ENCODE results near the gene CASKIN2.

Gene CASKIN2

DNA sequence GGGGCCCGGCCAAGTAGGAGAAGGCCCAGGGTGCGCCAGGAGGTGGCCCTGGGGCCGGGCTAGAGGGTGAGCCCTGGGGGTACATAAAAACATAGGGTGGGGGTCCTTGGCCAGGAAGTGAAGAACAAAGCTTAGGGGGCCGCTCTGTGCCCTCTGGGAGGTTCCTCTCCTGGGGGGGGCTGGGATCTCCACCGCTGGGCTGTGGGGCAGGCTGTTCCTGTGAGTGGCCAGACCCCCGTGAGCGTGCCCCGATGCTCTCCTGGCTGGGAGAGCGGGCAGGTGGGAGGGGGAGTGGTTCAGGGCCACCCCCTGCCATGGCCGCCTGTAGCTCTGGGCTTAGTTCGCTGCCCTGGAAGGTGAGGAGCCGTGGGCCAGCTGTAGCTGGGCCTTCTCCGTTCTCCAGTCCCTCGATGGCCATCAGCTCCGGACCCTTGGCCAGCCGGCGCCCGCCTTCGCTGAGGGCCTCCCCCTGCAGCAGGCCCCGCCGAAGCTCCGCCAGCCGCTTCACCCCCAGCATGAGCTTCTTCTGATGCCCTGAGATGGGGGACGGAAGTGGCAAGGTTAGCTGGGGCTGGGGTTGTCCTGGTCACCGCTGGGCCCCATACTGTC, 12.5 kb downstream of the CASKIN2 start:
- no peak for DNase-seq
- TF ChIP-seq POLR2A (IDR thresholded peaks at IDR 0.05; ENCODE audit: low read length) (no peak), GATA1 (IDR thresholded peaks at IDR 0.05; ENCODE audit: low read depth, low read length) (no peak)

DNA sequence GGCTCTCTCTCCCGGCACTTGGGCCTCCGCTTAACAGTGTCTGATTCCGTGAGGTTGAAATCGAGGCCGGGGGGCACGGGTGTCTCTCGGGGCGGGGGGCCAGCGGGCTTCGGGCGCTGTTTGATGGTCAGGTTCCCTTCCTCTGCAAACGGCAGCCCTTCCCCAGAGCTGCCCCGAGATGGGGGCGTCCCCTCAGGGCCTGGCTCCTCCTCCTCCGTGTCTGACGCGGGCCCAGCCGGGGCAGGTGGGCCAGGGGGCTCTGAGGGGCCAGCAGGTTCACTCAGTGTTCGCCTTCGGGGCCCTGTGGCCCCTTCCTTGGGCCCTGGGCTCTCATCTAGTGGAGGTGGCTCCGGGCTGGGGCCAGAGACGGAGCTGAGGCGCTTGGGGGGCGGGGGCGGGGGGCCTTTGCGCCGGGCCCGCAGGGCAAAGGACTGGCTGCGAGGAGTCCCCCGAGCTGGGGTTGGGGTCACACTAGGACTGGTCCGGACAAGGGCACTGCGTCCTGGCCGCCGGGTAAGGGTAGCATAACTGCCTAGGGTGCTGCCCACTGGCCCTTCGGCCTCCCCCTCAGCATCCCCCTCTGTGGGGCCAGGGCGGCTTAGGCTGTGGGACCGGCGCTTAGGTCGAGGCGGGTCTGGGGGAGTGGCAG, 13.1 kb downstream of the CASKIN2 start:
- no peak for DNase-seq
- TF ChIP-seq POLR2A (IDR thresholded peaks at IDR 0.05; ENCODE audit: low read length) (no peak), GATA1 (IDR thresholded peaks at IDR 0.05; ENCODE audit: low read depth, low read length) (no peak)

DNA sequence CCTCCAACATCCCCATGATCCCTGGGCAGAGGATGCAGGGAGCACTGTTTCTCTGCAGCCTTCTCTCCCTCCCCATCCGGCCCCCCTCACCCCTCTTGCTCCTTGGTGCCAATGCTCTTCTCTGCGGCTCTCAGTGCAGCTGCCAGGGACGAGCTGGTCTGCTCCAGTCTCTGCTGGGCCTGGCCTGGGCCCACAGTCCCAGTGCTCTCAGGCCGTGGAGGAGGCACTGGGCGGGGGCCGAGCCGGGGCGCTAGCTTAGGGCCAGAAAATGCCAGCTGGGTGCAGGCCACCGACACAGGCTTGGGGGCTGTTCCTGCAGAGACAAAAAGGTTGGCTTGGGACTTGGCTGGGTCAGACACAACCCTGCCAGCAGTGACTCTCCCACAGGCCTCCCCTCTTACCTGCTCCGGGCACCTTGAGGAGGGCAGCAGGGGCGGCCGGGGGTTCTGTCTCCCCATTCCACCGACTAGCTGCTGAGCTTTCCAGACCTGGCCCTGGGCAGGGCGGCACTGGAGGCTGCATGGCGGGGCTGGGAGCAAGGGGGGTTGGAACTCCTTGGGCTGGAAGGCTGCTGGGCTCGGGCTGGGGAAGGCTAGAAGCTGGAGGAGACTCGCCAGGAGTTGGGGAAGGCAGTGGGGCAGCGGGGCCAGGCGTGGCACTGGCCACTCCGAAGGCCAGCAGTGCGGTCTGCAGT, 13.8 kb downstream of the CASKIN2 start:
- TF ChIP-seq POLR2A (IDR thresholded peaks at IDR 0.05; ENCODE audit: low read length), result no peak
- TF ChIP-seq GATA1 (IDR thresholded peaks at IDR 0.05; ENCODE audit: low read depth, low read length), result no peak
- no peak for DNase-seq

DNA sequence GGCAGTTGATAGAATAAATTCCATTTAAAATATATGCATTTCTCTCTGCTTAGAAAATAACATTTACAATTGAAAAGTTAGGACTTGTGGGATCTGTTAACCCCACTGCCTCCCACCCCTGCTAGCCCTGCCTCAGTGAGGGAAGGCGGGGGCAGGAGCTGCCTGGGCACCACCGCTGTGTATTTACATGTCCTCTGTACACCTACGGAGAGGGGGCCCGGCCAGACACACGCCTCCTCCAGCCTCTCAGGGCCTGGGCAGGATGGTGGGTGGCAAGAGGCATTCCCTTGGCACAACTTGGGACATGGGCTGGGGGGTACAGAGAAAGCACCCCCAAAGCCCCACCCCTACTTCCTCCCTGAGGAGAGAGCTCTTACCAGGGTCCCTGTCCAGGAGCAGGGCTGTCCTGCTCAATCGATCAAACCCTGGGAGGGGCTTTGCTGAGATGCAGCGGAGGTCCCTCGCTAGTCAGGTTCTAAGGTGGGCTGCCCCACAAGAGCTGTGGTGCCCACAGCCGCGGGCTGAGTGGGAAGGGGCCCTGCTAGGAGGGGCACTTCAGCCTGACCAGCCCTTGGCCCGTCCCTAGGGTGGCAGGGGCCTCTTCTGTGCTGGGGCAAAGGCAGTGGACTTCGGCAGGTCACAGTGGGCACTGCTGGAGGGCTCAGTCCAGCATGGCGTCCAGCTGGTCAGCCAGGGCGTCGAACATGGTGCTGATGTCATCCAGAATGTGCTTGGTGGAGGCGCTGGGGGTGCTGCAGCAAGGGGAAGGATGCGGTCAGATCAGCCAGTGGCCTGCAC, 14.7 kb downstream of the CASKIN2 start:
- TF ChIP-seq POLR2A (IDR thresholded peaks at IDR 0.05; ENCODE audit: low read length) (no peak), GATA1 (IDR thresholded peaks at IDR 0.05; ENCODE audit: low read depth, low read length) (no peak)
- no peak for DNase-seq

DNA sequence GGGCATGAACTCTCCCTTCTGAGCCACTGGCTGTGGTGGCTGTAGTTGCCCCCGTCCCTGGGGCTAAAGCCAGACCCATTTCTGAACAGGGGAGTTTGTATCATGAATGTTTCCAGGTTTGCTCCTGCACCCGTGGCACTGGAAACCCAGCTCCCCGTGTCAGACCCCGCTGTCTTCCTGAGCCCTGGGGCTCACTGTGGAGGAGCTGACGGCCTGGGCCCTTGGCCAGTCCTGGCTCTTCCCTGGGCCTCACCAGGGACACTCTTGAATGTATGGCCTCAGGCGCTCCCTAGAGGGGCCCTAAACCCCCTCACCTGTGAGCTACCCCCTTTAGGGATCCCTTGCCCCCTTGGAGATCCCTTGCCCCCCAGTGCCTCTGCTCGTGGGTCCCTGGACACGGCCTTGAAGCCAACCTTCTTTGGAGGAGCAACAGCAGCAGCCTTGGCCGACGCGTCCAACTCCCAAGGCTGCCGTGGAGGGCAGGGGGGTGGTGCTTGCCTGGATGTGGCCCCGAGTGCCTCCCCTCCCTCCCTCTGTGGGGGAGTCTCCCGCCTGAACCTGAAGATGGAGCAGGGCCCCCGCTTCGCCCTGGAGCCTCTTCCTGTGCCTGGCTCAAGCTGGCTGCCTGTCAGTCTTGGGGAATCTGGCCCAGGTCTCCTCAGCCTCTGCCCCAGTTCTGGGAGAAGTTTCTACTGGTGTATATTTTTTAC, 15.9 kb downstream of the CASKIN2 start:
- TF ChIP-seq GATA1 (IDR thresholded peaks at IDR 0.05; ENCODE audit: low read depth, low read length) (no peak), POLR2A (IDR thresholded peaks at IDR 0.05; ENCODE audit: low read length) (no peak)
- no peak for DNase-seq

DNA sequence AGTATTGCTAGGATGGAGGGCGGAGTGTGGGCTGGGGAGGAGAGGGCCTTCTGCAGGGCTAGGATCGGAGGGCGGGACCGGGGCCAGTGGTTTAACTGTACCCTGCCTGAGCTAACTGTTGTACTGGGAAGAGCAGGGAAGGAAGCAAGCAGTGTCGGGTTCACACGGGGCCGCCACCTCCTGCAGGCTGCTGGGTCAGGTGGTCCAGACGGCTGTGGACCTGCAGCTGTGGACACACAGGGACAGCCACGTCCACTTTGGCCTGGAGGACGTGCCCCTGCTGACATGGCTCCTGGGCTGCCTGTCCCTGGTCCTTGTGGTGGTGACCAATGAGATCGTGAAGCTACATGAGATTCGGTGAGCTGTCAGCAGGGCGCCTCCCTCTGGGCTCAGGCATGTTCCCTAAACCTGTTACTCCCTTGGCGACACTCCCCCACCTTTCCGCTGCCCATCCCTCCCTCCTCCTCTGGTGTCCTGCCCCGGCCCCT, 16.6 kb downstream of the CASKIN2 start:
- TF ChIP-seq GATA1 (IDR thresholded peaks at IDR 0.05; ENCODE audit: low read depth, low read length), result no peak
- TF ChIP-seq POLR2A (IDR thresholded peaks at IDR 0.05; ENCODE audit: low read length), result no peak

DNA sequence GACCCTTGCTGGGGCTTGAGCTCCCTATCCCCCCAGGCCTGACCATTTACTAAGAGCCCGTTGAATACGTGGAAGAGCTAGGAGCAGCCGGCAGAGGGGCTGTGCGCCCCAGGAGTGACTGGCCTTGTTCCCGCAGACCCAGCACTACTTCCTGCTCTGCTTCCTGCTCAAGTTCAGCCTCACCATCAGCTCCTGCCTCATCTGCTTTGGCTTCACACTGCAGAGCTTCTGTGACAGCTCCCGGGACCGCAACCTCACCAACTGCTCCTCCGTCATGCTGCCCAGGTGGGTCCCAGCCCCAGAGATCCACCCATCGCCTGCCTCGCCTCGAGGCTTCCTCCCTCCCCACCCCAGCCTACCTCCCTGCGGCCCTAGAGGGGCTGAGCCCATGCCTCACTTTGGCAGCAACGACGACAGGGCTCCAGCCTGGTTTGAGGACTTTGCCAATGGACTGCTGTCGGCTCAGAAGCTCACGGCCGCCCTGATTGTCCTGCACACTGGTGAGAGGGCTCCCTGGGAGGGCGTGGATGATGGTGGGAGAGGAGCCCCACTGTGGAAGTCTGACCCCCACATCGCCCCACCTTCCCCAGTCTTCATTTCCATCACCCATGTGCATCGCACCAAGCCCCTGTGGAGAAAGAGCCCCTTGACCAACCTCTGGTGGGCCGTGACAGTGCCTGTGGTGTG, 17.2 kb downstream of the CASKIN2 start:
- TF ChIP-seq POLR2A (IDR thresholded peaks at IDR 0.05; ENCODE audit: low read length), result no peak
- TF ChIP-seq GATA1 (IDR thresholded peaks at IDR 0.05; ENCODE audit: low read depth, low read length), result no peak
- no peak for DNase-seq

More for the DNA sequence above, 16.6 kb downstream of the CASKIN2 start:
- no peak for DNase-seq

DNA sequence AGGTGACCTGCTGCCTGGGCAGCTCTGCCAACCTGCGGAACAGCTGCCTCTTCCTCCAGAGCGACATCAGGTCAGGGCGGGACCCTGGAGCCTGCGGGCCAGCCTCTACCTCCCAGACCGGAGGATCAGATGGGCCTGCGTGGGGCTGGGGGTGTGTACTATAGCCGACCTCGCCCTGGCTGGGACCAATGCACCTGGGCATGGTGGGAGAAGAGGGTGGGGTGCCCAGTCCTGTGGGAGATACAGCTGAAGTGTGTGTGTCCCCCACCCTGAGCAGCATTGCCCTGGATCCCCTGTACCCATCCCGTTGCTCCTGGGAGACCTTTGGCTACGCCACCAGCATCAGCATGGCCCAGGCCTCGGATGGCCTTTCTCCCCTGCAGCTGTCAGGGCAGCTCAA, 19.3 kb downstream of the CASKIN2 start:
- DNase-seq, result no peak
- TF ChIP-seq POLR2A (IDR thresholded peaks at IDR 0.05; ENCODE audit: low read length), result no peak
- TF ChIP-seq GATA1 (IDR thresholded peaks at IDR 0.05; ENCODE audit: low read depth, low read length), result no peak

DNA sequence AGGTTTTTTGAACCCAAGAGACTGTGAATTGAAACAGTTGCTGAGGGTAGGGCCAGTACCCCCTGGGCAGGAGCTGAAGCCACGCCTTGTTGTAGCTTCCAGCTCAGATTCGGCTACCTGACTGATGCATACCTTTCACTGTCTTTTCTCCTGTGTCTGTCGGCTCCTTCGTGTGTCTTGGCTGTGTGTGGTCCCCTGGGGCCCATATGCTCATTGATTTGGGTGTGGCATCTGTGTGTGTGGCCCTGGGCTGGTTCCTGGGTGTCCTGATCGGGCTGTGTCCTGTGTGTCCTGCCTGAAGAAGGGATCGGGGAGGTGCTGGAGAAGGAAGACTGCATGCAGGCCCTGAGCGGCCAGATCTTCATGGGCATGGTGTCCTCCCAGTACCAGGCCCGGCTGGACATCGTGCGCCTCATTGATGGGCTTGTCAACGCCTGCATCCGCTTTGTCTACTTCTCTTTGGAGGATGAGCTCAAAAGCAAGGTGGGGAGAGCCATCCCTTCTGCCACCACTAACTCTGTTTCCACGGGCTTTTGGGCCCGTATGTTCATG, 20.9 kb downstream of the CASKIN2 start:
- DNase-seq, result no peak
- TF ChIP-seq POLR2A (IDR thresholded peaks at IDR 0.05; ENCODE audit: low read length) (no peak), GATA1 (IDR thresholded peaks at IDR 0.05; ENCODE audit: low read depth, low read length) (no peak)

DNA sequence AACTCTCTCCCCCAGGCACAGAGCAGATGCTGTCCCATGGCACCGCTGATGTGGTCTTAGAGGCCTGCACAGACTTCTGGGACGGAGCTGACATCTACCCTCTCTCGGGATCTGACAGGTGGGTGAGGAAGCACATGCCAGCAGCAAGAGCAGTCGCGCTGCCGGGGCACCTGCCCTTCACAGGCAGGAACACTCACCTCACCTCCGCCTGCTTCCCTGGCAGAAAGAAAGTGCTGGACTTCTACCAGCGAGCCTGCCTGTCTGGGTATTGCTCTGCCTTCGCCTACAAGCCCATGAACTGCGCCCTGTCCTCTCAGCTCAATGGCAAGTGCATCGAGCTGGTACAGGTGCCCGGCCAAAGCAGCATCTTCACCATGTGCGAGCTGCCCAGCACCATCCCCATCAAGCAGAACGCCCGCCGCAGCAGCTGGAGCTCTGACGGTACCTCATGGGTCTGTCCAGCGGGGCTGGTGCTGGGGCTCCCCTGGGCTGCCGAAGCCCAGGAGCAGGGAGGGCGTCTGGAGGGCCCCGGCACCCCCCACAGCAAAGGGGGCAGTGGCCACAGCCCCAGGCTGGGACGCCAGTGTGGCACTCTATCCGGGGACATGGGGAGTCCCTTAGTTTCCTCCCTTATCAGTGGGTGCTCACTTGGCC, 21.7 kb downstream of the CASKIN2 start:
- no peak for TF ChIP-seq POLR2A (IDR thresholded peaks at IDR 0.05; ENCODE audit: low read length)
- TF ChIP-seq GATA1 (IDR thresholded peaks at IDR 0.05; ENCODE audit: low read depth, low read length), result no peak
- no peak for DNase-seq

DNA sequence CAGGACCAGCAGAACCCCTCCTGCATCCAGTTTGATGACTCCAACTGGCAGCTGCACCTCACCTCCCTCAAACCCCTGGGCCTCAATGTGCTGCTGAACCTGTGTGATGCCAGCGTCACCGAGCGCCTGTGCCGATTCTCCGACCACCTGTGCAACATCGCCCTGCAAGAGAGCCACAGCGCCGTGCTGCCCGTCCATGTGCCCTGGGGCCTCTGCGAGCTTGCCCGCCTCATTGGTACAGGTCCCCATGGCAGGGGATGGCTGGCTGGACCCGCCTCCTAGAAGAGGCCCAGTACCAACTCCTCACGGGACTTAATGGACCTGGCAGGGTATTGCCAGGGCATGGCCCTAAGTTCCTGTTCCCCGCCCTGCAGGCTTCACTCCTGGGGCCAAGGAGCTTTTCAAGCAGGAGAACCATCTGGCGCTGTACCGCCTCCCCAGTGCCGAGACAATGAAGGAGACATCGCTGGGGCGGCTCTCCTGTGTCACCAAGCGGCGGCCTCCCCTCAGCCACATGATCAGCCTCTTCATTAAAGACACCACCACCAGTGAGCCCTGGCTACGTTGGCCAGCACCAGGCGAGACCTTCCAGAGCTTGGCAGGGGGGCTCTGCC, 22.7 kb downstream of the CASKIN2 start:
- DNase-seq, result no peak
- no peak for TF ChIP-seq POLR2A (IDR thresholded peaks at IDR 0.05; ENCODE audit: low read length)
- TF ChIP-seq GATA1 (IDR thresholded peaks at IDR 0.05; ENCODE audit: low read depth, low read length), result no peak

DNA sequence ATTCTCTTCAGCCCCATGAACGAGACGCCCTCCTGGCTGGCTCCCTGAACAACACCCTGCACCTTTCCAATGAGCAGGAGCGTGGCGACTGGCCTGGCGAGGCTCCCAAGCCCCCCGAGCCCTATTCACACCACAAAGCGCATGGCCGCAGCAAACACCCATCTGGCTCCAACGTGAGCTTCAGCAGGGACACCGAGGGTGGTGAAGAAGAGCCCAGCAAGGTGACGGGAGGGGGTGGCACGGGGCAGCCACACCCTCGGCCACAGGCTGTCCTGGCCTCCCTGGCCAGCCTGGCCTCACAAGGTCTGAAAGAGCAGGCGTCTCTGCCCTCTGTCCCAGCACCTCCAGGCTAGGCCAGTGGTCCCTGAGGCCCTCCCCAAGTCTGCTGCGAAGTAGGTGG, 23.7 kb downstream of the CASKIN2 start:
- DNase-seq, result no peak
- no peak for TF ChIP-seq GATA1 (IDR thresholded peaks at IDR 0.05; ENCODE audit: low read depth, low read length)
- no peak for TF ChIP-seq POLR2A (IDR thresholded peaks at IDR 0.05; ENCODE audit: low read length)

All from erythroblast (primary cell).